Measurements from ENCODE around the gene RAP1GAP. TPM values are rescaled to one million over a fixed set of nuclear protein-coding genes. Genes with fewer than 3 reads are reported as not detected.

The RAP1GAP gene
- total and polyA plus RNA-seq, 9 of the 15 experiments (the other 6 are each of a cell fraction or from before 2014, with no cell fraction given): 0.29 to 30.2 (median 19.2) TPM

GRCh38 chr1:21594501-21594900, 74.7 kb downstream of the RAP1GAP start (continued):
- TF ChIP-seq ATF3 (IDR thresholded peaks at IDR 0.05) (peak; percentile 54; the same call in 1 of the 2 replicates), ATF3 (CRISPR knock-in tag; conservative IDR thresholded peaks at IDR 0.05) (no peak), ZNF263 (CRISPR knock-in tag; IDR thresholded peaks at IDR 0.05; ENCODE audit: borderline replicate concordance) (peak; percentile 13; the same call in 1 of the 2 replicates), MIER1 (IDR thresholded peaks at IDR 0.05; ENCODE audit: low read depth) (peak; percentile 33; the same call in 1 of the 2 replicates), ZNF133 (CRISPR knock-in tag; IDR thresholded peaks at IDR 0.05) (no peak)

DNA sequence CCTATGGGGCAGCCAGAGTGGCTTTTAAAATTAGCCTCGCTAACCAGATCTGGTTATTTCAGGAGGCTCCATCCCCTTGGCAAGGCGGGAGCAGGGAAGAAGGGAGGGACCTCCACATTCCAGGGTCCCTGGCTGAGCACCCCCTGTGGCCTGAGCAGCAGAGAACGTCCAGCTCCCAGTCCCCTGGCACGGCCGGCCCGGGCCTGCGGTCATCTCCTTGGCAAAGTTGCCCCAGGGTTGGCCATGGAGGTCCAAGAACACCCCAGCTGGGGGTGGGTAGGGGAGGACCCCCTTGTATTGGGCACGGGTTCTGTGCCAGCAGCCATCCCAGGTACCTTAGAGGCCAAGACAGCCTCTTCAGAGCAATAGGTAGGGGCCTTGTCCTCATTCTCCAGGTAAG, 75.9 kb downstream of the RAP1GAP start:
- Histone ChIP-seq H3K9me1 (ENCODE audit: control insufficient read depth, insufficient read depth, low read length) (no peaks in the 10 kb centered on the region), H3K79me2 (ENCODE audit: control insufficient read depth, insufficient read depth, low read length) (no peaks in the 10 kb centered on the region), H2AFZ (ENCODE audit: low read depth, low read length) (no peak overlapping the region), H3K9me3 (replicated peaks; ENCODE audit: control insufficient read depth, insufficient read depth, low read depth, low read length) (no peaks in the 10 kb centered on the region), H3K27ac (ENCODE audit: extremely low read depth, low read depth, low read length) (no peak overlapping the region), H3K4me3 (no peak overlapping the region), H3K9ac (ENCODE audit: insufficient read depth in 1 of 2, low read depth in 2 of 2, low read length in 2 of 2) (0 out of 4 replicates have a peak overlapping the region, but pooled peaks of 1 of the 2 experiments have one; percentile 41), H3K4me1 (replicated peaks in 1 of 2; ENCODE audit: control insufficient read depth in 2 of 2, insufficient read depth in 2 of 2, low read length in 2 of 2) (peaks cover 6 to 55% of the 10 kb centered on the region in 2 experiments; a peak in 3 of 5 replicates), H3K4me2 (ENCODE audit: insufficient read depth, low read length) (no peak overlapping the region), H3K36me3 (ENCODE audit: control insufficient read depth, insufficient read depth, low read length) (peaks cover 18% of the 10 kb centered on the region; the same call in 1 of the 3 replicates), H4K20me1 (replicated peaks; ENCODE audit: control insufficient read depth, insufficient read depth, low read length) (peaks cover 10% of the 10 kb centered on the region), H3K27me3 (ENCODE audit: control insufficient read depth in 2 of 2, insufficient read depth in 2 of 2, low read length in 2 of 2) (peaks cover 0 to 7% of the 10 kb centered on the region in 2 experiments; a peak in 1 of 5 replicates)
- CTCF ChIA-PET (ENCODE audit: low intra/inter-chr PET ratio): no interaction called here
- in situ Hi-C loops (cut with MboI) (no loop called here), intact Hi-C loops (cut with micrococcal nuclease) (loop anchor here (10.0 kb wide), 1 partner anchor 78 kb away; no protein-coding TSS in a partner anchor)
- no peak for FAIRE-seq
- 37% methylated on average over 8 of the region's 8 CpGs for WGBS (ENCODE audit: insufficient coverage, low coverage, missing lambda C conversion rate)
- POLR2A ChIA-PET: interaction anchor here (0.5 to 0.6 kb wide), 2 partner anchors 198 to 552 kb away, joined by 3 read pairs; no protein-coding TSS in a partner anchor
- no peak for DNase-seq (ENCODE audit: extremely low read depth in 1 of 4, low spot score in 3 of 4)
- no peak for ATAC-seq
- no TSS peak for BruUV-seq (replicated peaks)
- TF ChIP-seq ZNF408 (CRISPR knock-in tag; IDR thresholded peaks at IDR 0.05; ENCODE audit: low read depth) (no peak), ZNF12 (CRISPR knock-in tag; IDR thresholded peaks at IDR 0.05) (no peak), TOE1 (IDR thresholded peaks at IDR 0.05; ENCODE audit: borderline replicate concordance) (no peak), TOE1 (CRISPR knock-in tag; IDR thresholded peaks at IDR 0.05; ENCODE audit: borderline replicate concordance, low read depth) (no peak), ZFX (CRISPR knock-in tag; IDR thresholded peaks at IDR 0.05) (no peak), GABPA (tag; conservative IDR thresholded peaks at IDR 0.05; ENCODE audit: low read depth) (no peak), RUNX1 (IDR thresholded peaks at IDR 0.05; ENCODE audit: low read depth) (no peak), FIP1L1 (IDR thresholded peaks at IDR 0.05; ENCODE audit: low read depth, low read length, poor library complexity, severe bottlenecking) (no peak), CSDE1 (IDR thresholded peaks at IDR 0.05) (no peak), PHF8 (IDR thresholded peaks at IDR 0.05; ENCODE audit: borderline replicate concordance, low read length) (no peak), GATA2 (CRISPR knock-in tag; IDR thresholded peaks at IDR 0.05) (no peak), EGR1 (conservative IDR thresholded peaks at IDR 0.05) (no peak)
- TF ChIP-seq, protein P1, sequence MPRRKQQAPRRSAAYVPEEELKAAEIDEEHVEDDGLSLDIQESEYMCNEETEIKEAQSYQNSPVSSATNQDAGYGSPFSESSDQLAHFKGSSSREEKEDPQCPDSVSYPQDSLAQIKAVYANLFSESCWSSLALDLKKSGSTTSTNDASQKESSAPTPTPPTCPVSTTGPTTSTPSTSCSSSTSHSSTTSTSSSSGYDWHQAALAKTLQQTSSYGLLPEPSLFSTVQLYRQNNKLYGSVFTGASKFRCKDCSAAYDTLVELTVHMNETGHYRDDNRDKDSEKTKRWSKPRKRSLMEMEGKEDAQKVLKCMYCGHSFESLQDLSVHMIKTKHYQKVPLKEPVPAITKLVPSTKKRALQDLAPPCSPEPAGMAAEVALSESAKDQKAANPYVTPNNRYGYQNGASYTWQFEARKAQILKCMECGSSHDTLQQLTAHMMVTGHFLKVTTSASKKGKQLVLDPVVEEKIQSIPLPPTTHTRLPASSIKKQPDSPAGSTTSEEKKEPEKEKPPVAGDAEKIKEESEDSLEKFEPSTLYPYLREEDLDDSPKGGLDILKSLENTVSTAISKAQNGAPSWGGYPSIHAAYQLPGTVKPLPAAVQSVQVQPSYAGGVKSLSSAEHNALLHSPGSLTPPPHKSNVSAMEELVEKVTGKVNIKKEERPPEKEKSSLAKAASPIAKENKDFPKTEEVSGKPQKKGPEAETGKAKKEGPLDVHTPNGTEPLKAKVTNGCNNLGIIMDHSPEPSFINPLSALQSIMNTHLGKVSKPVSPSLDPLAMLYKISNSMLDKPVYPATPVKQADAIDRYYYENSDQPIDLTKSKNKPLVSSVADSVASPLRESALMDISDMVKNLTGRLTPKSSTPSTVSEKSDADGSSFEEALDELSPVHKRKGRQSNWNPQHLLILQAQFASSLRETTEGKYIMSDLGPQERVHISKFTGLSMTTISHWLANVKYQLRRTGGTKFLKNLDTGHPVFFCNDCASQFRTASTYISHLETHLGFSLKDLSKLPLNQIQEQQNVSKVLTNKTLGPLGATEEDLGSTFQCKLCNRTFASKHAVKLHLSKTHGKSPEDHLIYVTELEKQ (CRISPR knock-in tag; IDR thresholded peaks at IDR 0.05): no peak

Data from K562 (cell line).